ENCODE results near the gene GMEB2.

- TF ChIP-seq, protein P1, sequence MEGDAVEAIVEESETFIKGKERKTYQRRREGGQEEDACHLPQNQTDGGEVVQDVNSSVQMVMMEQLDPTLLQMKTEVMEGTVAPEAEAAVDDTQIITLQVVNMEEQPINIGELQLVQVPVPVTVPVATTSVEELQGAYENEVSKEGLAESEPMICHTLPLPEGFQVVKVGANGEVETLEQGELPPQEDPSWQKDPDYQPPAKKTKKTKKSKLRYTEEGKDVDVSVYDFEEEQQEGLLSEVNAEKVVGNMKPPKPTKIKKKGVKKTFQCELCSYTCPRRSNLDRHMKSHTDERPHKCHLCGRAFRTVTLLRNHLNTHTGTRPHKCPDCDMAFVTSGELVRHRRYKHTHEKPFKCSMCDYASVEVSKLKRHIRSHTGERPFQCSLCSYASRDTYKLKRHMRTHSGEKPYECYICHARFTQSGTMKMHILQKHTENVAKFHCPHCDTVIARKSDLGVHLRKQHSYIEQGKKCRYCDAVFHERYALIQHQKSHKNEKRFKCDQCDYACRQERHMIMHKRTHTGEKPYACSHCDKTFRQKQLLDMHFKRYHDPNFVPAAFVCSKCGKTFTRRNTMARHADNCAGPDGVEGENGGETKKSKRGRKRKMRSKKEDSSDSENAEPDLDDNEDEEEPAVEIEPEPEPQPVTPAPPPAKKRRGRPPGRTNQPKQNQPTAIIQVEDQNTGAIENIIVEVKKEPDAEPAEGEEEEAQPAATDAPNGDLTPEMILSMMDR (IDR thresholded peaks at IDR 0.05; ENCODE audit: low read depth, low read length) = no peak
- no peak for TF ChIP-seq POLR2A (IDR thresholded peaks at IDR 0.05; ENCODE audit: extremely low read depth, insufficient read length)
Measured at GRCh38 chr20:63664143-63664851, 37.4 kb upstream of the GMEB2 start.
